Measurements from ENCODE around the gene SCN11A. TPM values are rescaled to one million over a fixed set of nuclear protein-coding genes. Genes with fewer than 3 reads are reported as not detected.

The SCN11A gene
- polyA plus RNA-seq, 1 donor from 2014 or later, result 2.2 TPM

GRCh38 chr3:39011191-39011736 is 40.5 kb downstream of the SCN11A start:
- no peak overlapping the region for H2AFZ ChIP-seq (ENCODE audit: low read depth, low read length)

DNA sequence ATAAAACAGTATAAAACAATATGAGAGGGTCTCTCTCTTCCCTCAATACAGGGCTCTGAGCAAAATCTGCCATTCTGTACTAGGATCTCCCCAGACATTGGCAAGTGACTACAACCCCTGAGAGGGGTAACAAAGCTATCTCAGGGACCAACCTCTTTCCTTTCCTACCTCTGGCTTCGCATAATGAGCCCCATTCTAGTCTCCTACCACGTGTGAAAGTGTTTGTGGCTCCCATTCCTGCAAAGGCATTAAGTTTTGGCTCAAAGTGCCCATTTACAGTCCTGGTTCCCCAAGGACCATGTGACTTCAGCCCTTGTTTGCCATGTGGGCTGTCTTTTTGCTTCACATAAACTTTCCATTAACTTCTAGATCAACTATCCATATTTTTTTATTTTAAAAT is 46.4 kb downstream of the SCN11A start:
- no peaks in the 10 kb centered on the region for H3F3A ChIP-seq (ENCODE audit: insufficient read depth, low read length, poor library complexity, severe bottlenecking)
- H3K27ac ChIP-seq (ENCODE audit: low read length), result no peak overlapping the region
- no peaks in the 10 kb centered on the region for H3K9me3 ChIP-seq (ENCODE audit: low read length)
- no peak overlapping the region for H3K9ac ChIP-seq (ENCODE audit: low read length)
- no peaks in the 10 kb centered on the region for H3K79me2 ChIP-seq (replicated peaks; ENCODE audit: insufficient read depth, low read length)
- no peak overlapping the region for H3K4me3 ChIP-seq (ENCODE audit: low read length)
- no peaks in the 10 kb centered on the region for H3K36me3 ChIP-seq (ENCODE audit: insufficient read depth, low read length)
- no peak overlapping the region for H3K4me2 ChIP-seq (ENCODE audit: low read length)
- H2AFZ ChIP-seq (ENCODE audit: low read depth, low read length), result no peak overlapping the region
- no peaks in the 10 kb centered on the region for H3K9me2 ChIP-seq (ENCODE audit: insufficient read depth, low read length)
- H4K20me1 ChIP-seq (ENCODE audit: insufficient read depth), result no peaks in the 10 kb centered on the region
- no peaks in the 10 kb centered on the region for H3K27me3 ChIP-seq (ENCODE audit: insufficient read depth, low read depth, low read length)
- TF ChIP-seq REST (IDR thresholded peaks at IDR 0.05; ENCODE audit: borderline replicate concordance) (no peak), EP300 (conservative IDR thresholded peaks at IDR 0.05; ENCODE audit: poor library complexity, severe bottlenecking) (no peak), SMC3 (conservative IDR thresholded peaks at IDR 0.05; ENCODE audit: poor library complexity) (no peak), EZH2 (IDR thresholded peaks at IDR 0.05; ENCODE audit: borderline replicate concordance, insufficient read depth, low read length, poor library complexity, severe bottlenecking) (no peak), TAF1 (IDR thresholded peaks at IDR 0.05; ENCODE audit: low read depth) (no peak), RAD21 (conservative IDR thresholded peaks at IDR 0.05) (no peak)

More at GRCh38 chr3:39011191-39011736, 40.5 kb downstream of the SCN11A start:
- no peak overlapping the region for H3K9ac ChIP-seq (ENCODE audit: low read length)
- H3K79me2 ChIP-seq (replicated peaks; ENCODE audit: insufficient read depth, low read length), result no peaks in the 10 kb centered on the region
- H3F3A ChIP-seq (ENCODE audit: insufficient read depth, low read length, poor library complexity, severe bottlenecking), result no peaks in the 10 kb centered on the region
- no peaks in the 10 kb centered on the region for H3K9me3 ChIP-seq (ENCODE audit: low read length)
- no peaks in the 10 kb centered on the region for H3K9me2 ChIP-seq (ENCODE audit: insufficient read depth, low read length)
- no peaks in the 10 kb centered on the region for H4K20me1 ChIP-seq (ENCODE audit: insufficient read depth)
- no peak overlapping the region for H3K4me2 ChIP-seq (ENCODE audit: low read length)
- H3K27me3 ChIP-seq (ENCODE audit: insufficient read depth, low read depth, low read length), result no peaks in the 10 kb centered on the region
- no peak overlapping the region for H3K27ac ChIP-seq (ENCODE audit: low read length)
- no peak overlapping the region for H3K4me3 ChIP-seq (ENCODE audit: low read length)
- no peaks in the 10 kb centered on the region for H3K36me3 ChIP-seq (ENCODE audit: insufficient read depth, low read length)
- TF ChIP-seq RAD21 (conservative IDR thresholded peaks at IDR 0.05) (no peak), POLR2AphosphoS5 (IDR thresholded peaks at IDR 0.05) (no peak), CTCF (IDR thresholded peaks at IDR 0.05; ENCODE audit: poor library complexity, severe bottlenecking) (no peak), EP300 (conservative IDR thresholded peaks at IDR 0.05; ENCODE audit: poor library complexity, severe bottlenecking) (no peak), MXI1 (conservative IDR thresholded peaks at IDR 0.05; ENCODE audit: poor library complexity, severe bottlenecking) (no peak), TAF1 (IDR thresholded peaks at IDR 0.05; ENCODE audit: low read depth) (no peak), REST (IDR thresholded peaks at IDR 0.05; ENCODE audit: borderline replicate concordance) (no peak), EZH2 (IDR thresholded peaks at IDR 0.05; ENCODE audit: borderline replicate concordance, insufficient read depth, low read length, poor library complexity, severe bottlenecking) (no peak), SMC3 (conservative IDR thresholded peaks at IDR 0.05; ENCODE audit: poor library complexity) (no peak)

All from neural cell (in vitro differentiated cells).